HG02870 (cell line): ENCODE measurements around the gene CLIC1.

Source experiments
- ATAC-seq: cut with Tn5 transposase; IDR thresholded peaks from one replicate; pipeline ENCODE4 v1.9.1; 2021; ENCODE audit warnings: mild to moderate bottlenecking, moderate library complexity; ENCODE audit not compliant: unreplicated experiment

Gene CLIC1

DNA sequence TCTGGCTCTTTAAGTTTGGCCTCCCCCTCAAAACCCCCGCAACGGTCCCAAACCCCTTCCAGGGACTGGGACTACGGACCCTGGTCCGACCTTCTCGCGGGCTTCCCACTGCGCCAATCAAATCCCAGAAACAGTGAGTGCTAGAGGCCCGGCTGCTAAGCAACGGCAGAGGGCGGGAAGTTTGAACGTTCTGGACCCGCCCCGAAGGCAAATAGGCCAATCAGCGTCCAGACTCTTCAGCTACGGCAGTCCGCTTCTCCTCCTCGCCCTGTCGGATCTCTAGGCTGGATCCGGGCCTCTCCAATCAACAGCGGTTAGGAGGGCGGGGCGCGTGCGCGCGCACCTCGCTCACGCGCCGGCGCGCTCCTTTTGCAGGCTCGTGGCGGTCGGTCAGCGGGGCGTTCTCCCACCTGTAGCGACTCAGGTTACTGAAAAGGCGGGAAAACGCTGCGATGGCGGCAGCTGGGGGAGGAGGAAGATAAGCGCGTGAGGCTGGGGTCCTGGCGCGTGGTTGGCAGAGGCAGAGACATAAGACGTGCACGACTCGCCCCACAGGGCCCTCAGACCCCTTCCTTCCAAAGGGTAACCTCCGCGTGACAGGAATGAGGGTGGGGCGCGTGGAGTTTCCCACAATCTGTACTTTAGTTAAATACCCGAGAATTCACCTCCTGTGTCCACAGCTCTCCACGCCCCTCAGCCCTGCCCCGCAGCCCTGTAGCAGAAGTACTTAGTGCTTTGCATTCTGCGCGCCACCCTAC lies 3.5 kb upstream of the CLIC1 start, which contains the start of gene MSH5:
Gene MSH5 (plus strand): TSS at position 367 of the 758 bp plus-strand sequence. CDS start 462 bp downstream, outside the sequence.
- peak; percentile 72 for ATAC-seq

DNA sequence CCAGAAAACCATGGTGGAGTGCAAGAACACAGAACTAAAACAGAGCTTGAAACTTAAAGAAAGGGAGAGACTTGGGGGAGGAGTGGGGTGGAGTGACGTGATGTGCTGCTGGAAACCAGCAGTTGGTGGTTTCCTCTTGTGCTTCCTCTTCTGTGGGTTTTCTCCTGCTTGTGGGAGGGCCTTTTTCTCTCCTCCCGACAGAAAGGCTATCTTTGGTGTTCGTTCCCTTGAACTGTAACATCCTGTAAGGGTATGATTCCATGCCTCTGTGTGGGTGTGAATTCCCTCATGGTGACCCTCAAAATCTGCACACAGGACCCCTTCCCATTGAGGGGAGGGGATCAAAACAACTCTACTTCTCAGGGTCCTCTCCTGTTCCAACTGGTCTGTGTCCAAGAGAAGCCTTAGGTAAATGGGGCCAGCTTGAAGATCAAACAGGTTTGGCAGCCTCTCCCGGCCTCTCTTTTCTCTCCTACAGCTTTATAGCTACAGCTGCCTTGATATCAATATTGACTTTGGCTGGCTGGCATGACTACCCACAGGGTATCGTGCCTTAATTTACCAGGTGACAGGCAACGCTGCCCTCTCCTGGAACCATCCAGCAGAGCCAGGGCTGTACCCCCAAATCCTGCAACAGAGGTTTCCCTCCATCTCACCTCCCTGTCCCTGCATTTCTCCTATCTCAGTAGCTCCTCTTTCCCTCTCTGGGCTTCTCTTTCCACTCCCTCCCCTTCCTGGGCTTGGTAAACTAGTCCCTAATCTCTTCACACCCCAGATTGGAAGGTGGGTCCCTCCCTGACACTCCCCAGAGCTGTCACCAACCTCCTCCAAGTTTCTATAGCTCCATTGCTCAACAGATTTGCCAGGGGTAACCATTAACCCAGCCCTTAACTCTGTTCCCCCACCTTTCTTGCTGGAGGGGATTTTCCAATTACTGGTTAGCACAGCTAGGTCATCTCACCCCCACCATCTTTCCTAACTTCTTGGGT lies 2.0 kb upstream of the CLIC1 start:
- ATAC-seq, result no peak

DNA sequence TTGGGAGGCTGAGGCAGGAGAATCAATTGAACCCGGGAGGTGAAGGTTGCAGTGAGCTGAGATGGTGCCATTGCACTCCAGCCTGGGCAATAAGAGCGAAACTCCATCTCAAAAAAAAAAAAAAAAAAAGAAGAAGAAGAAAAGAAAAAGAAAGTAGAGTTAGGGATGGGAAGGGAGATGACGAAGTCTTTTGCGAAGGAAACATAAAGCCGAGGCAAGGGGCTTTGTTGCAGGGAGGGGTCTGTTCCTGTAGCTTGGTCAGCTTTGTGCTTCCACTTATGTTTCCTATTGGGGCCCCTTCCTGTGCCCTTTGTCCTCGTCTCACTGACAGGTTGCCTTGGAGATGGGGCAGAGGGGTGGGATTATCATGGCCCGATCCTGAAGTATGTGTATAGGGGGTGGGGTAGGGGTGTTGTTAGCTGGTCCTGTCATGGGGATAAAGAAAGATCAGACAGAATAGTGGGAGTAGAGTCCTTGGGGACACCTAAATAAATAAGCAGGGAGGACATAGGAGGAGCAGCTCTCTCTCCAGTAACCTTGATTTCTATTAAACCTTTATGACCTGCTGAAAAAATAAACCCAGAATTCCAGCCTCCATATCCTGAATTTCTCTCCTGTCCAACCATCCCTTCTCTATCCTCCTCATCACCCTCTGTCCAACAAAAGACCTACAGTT lies 1.1 kb upstream of the CLIC1 start:
- ATAC-seq, result no peak

DNA sequence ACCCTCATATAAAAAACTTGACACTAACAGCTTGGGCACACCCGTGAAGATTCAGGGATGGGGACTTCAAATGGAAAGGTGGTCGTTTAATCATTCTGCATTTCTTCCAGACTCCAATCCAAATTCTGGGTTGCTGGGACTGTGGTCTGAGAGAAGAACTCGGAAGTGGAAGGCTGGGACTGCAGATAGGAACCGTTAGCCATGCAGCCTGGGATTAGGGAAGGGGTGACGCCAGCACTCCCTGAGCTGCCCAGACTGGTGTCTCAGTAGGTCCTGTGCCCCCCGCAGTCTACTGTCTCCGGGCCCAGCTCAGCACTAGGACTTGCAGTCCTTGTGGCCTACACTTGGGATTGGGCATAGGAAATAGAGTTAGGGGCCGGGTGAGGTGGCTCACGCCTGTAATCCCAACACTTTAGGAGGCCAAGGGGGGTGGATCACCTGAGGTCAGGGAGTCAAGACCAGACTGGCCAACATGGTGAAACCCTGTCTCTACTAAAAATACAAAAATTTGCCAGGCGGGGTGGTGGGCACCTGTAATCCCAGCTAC lies 511 bp upstream of the CLIC1 start:
- no peak for ATAC-seq

DNA sequence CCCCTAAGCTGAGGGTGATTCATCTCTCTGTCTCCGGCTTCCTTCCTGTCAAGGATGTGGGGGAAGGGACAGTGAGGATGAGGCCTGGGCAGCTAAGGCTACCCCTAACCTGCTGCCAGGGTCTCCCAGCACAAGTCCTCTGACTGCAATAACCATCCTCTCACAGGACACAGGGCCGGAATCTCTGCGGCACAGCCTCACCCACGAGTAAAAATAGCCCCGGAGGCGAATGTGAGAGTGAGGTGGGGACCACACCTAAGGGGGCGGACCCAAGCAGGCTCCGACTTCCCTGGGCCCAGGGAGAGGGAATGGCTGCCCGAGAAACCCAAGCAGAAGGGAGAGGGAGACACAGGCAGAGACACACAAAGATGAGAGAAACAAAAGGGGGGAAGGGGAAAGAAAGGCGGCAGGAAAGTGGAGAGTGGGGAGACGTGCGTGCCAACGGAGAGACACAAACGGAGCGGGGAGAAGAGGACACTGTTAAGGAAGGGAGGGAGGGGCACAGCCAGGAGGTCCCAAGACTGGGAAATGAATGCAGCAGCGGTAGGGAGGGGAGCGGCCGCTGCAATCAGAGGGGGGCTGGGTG lies 1.4 kb downstream of the CLIC1 start:
- ATAC-seq, result no peak

DNA sequence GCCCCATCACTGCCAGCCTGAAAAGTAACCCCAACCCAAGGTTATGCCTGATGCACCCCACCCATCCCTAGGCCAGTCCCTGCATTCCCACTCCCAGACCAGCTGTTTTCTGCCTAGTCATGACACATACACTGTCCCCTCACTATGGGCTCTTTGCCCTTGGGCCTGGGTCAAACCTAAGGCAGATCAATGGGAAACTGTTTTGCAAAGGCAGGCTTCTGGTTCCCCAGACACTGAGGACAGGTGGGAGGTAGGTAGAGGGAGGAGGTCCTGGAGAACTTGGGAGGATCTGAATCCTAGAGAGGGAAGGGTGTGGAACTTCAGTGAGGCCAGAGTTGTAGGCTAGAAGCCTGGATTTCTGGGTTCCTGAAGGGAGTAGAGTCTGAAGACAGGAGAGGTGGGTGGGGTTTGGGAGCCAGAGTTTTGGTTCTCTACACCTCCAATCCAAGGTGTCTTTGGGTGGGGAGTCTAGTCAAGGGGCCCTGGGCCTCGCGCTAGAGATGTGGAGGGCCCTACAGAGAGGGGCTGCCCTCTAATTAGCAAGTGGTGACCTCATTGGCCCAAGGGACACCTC lies 2.0 kb downstream of the CLIC1 start:
- ATAC-seq, result no peak

DNA sequence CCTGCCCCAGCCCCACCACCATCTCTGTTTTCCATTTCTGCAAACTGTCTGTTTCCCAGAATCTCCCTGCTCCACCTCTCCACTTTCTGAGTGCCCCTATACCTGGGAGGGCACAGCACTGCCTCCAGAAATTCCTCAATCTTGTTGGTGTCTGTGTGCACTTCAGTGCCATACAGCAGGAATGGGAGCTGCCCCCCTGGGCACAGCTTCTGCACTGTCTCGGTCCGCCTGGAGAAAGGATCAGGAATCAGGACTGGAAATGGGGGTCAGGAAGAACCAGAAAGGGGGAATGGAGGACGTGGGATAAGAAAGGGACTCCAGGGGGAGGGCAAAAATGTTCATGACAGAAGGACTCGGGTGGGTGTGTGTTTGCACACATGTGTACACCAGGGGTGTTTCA lies 2.6 kb downstream of the CLIC1 start:
- no peak for ATAC-seq

DNA sequence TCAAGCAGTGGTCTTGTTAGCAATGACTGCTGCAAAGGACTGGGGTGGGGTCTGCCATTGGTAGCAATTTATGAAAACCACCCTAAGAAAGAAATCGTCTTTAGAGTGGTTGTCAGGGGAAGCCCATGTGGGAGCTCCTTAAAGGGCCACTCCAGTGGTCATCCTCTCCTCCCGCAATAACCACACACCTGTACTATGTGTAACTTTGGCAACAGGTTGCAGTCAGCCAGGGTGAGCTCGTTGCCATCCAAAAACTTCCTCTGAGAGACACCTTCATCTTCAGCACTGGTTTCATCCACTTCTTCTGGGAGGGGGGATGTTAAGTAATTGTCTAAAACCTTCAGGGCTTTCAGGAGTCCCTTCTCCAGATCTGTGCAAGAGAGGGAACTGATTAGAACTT lies 4.3 kb downstream of the CLIC1 start:
- no peak for ATAC-seq

DNA sequence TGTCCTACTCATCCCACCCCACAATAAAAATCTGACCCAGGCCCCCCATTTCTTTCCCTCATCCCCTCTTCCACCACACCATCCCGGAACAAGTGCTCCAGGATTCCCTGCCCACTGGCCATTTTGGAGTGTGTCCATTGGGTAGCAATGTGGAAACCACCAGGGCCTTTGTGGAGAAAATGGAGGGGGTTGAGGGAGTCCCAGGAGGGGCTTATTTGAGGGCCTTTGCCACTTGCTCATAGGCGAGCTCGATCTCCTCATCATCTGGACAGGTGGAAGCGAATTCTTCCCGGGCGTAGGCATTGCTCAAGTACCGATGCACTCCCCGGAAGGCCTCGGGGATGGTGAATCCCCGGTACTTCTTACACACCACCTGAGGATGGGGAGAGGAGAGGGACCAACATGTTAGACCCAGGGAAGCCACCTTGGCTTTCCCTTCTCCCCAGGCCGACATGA lies 5.7 kb downstream of the CLIC1 start:
- ATAC-seq, result no peak

DNA sequence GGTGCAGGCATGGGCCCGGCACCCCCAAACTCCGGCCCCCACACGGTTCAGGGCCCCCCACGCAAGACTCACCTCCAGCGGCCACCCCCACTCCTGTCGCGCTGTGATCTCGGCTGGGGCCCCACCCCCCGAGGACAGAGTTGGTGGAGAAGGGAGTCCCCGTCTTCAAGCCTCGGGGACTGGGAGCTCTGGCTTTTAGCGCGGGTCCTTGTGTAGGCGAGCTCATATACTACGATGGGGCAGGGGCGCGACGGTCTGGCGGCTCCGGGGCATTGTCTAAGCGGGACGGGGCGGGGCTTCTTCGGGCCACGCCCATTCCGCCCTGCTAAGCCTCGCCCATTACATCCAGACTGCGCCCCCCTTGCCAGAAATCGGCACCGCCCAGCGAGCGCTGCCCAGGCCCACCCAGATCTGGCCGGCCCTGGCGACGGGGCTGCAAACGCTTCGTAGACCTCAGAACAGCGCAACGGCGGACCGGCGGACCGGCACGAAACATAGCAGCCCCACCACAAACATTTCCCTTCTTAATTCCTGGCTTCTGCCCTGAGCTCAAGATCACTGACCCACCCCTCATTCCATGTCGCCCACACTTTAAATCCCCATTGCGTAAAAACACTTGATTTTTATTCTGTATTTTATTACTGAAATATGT lies 6.2 kb downstream of the CLIC1 start:
- ATAC-seq, result no peak

DNA sequence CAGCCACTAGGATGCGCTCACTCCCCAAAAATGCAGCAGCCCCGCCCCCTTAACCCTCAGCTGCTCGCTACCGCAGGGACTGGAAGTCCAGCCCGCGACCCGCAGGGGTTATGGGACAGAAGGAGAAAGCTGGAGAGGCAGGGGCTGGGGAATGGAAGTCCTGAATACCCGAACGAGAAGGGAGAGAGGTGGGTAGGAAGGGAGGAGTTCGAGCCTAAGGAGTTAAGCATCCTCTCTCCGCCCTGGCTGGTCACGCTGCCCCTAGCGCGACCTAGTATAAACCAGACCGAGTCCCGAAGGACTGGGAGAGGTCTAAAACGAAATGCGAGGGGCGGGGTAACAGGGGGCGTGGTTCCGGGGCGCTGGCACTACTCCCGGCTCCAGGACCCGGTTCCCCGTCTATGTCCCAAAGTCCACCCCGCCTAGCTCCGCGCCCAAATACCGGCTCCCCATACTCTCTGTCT lies 6.8 kb downstream of the CLIC1 start:
- no peak for ATAC-seq

DNA sequence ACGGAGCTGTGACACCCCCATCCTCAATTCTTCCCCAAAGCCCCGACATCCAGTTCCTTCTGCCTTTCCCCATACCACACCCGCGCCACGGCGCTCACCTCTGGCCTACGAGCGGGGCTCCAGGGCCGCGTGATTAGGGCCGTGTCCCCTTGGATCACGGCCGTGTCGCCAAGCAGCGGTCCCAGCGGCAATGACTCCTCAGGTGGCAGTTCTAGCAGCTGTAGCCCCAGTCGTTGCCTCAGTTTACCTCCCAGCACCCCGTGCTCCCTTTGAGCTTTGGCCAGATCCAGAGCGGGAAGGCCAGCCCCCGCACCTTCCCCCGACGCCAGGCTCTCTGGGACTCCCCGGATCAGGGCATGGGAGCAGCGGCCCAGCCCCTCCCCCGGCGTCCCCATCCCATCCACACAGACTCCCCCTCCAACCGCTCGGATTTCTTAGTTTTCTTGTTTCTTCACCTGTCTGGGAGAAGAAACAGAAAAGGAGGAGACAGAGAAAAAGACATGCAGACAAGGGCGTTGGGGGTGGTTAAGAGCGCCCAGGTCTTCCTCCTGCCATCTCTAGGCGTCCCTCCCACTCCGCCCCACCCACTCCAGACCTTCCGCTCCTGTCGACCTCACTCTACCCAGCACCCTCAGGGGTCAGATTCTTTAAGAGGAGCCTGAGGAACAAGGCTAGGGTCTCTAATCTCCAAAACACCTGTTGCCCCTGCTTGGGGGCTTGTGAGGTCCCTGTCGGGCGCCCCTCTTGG lies 7.4 kb downstream of the CLIC1 start, which contains the start of gene DDAH2:
Gene DDAH2 (minus strand): TSS at position 533 of the 748 bp plus-strand sequence. CDS start 138 bp downstream, at position 395.
- no peak for ATAC-seq

DNA sequence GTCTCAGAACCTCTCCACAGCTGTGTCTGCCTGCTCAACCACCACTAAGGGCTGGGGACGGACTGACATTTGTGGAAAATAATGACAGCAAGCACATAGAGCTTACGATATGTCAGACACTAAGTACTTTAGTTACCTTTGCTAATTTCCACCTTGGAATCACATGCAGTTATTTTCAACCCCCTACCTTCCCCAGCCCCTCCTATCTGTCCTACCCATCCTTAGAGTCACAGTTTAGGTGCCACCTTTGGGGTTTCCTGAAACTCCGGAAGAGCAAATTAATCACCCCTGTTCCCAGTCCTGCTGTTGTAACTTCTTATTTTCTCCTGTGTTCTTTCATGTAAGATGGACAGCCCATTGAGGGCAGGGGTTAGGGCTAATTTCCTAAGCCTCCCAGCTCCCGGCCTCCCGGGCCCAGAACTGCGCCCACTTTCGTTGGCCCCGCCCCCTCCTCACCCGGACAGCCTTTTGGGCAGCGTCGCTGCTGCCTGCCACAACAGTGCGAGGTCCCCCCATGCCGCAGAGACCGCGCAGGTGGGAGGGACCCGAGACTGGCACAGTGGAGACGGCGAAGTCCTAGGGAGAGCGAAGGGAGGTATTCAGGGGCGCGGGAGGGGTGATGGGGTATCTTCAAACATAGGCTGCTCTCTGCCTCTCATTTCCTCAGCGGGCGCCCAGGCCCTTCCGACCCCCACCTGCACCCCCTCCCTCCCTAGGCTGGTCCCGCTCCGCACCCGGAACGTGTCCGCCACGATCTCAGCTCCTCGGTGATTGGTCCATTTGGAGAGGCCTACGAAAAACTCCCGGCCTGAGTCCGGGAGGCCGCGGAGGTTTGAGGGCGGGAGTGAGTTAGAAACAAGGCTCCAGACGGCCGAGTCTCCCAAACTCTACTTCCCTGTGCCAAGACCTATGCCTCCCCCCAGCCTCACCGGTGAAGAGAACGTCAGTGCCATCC lies 8.3 kb downstream of the CLIC1 start:
- no peak for ATAC-seq

DNA sequence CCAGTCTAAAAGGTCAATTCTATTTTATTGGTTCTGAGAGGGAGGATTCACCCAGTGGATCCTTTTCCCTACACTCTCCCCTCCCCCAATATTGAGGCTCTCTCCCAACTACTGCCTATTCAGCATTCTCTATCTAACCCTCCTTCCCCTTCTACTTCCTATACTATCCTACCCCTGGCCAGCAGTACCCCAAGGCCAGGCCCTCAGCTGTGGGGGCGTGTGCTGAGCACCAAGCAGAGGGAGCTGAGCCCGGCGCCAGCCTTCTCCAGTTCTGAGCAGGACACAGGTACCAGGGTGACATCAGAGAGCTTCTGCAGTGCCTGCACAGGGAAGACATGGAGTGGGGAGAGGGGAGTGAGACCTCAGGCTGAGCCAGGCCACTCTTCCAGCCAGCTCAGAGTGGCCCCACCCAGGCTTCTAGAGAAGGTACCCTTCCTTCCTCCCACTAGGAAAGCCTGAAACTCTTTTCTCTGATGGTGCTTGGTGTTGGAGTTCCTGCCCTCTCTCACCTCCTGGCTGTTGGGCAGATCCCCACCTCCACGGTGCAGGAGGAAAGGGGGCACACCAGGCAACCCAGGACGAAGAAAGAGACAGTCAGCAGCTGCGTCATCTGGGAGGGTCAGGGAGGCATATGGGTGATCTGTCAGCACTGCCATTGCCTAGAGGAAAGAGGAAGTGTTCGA lies 9.2 kb downstream of the CLIC1 start:
- ATAC-seq, result no peak

DNA sequence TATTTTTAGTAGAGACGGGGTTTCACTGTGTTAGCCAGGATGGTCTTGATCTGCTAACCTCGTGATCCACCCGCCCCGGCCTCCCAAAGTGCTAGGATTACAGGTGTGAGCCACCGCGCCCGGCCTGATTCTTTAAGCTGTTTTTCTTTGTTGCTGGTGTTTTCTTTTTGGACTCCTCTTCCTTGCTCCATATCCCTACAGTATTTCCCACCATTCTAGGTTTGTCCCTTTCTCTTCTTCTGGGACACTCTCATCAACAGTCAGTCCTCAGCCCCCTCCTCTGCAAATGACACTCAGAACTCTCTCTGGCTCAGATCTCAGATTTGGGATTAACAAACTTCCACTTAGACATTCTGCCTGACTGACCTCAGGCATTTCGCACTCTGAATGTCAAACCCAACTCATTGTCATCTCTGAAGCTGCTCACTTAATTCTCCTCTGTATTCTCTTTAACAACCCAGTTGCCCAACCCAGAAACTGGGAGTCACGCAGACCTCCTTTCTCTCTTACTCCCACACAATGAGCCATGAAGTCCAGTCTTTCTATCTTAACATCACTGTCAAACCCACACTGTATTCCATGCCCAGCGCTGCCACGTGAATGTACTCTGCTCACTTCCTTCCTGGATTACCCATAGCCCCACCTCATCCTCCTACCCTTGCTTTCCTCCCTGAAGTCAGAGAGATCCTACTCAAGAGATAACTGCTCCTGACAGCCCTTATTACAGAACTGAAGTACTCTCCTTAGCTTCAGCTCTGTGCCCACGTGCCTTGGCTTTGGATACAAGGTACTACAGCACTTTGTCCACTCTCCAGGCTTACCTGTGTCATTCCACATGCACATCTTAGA lies 10.6 kb downstream of the CLIC1 start:
- no peak for ATAC-seq
